ENCODE measurements around the gene BICC1.

BICC1 gene

DNA sequence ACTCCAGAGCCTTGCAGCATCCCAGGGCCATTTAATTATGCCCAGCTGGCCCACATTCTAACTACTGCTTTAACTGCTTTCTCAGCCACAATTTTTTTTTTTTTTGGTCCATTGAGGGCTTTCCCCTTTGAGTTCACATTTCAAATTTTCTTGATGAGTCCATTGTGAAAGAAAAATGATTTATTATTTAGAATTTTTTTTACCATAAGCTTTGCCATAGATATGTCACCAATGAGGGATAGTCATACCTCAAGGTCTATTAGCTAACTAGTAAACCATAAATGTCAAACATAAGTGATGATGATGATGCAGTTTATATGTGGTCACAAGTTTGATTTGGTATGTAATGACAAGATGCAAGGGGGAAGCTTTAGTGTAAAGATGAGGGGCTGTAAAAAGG lies 282.9 kb downstream of the BICC1 start:
- DNase-seq, result no peak

DNA sequence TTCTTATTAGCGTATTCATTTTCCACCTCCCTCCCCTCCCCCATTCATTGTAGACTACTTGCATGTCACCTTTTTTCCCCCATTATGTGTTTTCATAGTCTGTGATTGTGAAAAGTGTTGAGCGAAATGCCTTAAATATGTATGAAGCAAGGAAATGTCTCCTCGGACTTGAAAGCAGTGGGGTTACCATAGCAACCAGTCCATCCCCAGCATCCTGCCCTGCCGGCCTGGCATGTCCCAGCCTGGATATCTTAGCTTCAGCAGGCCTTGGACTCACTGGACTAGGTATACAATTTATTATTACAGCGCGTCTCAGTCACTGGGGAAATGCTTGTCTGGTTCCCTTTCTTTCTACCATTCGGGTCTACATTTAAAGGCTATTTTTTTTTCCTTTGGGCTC lies 283.6 kb downstream of the BICC1 start:
- DNase-seq, result no peak

DNA sequence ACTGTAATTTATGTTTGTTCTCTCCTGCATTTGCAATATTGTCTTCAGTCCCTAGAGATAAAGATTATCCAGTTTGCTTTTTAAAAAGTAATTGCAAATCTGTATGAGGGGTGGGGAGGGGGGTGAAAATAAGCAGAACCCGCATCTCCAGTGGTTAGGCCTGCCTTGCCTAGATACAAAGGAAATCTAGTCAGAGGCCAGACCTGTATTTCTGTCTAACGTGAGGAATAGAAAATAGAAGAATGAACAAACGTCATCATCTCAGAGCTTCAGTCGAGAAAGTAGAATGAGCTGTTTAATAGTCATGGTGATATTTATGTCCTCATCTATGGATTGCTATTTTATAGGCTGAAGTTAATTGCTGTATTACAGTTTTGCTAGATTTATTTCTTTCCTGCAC lies 284.2 kb downstream of the BICC1 start:
- DNase-seq, result no peak

DNA sequence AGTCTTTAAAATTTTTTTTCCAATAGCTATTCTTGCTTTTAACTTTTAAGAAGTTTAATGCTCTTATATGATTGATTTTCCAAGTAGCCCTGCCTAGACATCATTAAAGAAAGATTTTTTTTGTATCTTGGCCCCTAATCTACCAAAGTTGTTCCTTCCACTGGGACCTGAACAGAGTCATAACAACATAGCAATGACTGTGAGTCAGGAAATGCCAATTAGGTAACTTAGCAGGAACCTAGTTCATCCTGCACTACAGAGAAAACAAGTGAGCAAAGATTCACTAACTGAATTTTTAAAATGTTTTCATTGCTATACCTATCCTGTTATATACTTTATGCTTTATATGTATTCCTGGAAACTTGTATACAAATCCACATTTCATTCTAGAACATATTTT lies 284.7 kb downstream of the BICC1 start:
- no peak for DNase-seq

DNA sequence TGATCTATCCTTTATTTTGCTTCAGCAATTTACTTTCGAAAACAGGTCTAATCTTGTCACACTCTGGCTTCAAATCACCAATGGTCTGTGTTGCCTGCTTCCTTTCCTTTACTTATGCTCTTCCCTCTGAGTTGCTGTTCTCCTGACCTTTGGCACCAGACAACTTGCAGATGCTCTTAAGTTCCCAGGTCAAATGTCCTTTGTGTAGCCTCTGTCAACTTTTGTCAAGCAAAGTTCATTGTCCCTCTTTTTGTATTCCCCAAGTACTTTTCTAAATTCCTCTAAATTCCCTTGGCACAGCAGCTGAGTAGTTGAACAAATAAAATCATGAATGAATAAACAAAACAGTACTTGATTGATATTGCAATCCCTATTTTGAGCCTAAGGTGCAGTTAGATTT lies 289.4 kb downstream of the BICC1 start:
- no peak for DNase-seq

DNA sequence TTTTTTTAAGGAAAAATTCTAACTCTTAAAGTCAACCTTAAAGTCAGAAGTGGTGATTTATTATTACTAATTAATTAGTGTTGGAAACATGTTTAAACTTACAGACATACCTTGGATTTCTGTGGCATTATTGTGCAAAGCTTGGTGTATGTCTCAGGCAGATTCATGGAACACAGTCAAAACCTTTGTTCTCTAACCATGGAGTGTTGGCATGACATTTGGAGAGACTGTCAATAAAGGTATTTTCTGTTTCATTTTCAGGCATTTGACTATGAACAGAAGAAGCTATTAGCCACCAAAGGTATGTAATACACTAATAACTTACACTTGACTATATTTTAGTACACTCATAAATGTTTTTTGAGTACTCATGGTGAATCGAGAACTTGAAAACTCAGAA lies 293.7 kb downstream of the BICC1 start:
- DNase-seq, result no peak

DNA sequence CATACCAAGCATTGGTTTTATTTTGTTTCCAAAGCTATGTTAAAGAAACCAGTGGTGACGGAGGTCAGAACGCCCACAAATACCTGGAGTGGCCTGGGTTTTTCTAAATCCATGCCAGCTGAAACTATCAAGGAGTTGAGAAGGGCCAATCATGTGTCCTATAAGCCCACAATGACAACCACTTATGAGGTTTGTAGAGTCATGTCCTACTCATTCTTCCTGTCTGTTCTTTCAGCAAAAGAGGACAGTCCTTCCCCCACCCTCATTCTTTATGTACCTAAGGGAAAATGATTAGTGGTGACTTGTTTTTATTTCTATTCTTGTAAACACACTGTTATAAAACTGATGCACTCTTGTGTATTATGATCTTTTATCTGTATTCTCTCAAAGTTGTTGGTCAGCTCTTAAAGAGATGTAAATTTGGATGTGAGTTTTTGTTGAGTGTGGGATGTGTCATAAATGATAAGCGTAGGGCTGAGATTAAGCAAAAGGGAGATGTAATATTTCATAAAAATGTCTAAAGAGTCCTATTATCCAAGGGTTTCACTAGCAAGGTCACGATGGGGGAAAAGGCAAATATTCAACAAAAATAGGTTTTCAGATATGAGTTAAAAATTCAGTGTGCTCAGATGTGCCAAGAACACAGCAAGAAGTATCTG lies 294.4 kb downstream of the BICC1 start:
- no peak for DNase-seq

DNA sequence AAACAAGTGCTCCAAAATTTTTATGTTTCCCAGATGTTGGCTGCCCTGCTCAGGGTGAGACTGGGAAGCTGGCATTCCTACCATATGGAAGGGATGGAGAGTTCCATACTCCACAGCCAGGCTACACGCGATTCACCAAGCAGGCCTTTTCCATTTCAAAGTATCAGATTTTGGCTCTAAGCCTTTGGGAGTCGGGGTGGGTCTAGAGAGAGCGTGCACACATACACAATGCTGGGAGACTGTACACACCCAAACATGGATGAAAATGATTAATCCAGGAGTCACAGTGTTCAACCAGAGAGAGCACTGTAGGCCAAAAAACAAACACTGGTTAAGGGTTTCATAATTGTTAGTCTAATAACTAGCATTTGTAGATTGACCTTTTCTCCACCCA lies 295.0 kb downstream of the BICC1 start:
- DNase-seq, result no peak

DNA sequence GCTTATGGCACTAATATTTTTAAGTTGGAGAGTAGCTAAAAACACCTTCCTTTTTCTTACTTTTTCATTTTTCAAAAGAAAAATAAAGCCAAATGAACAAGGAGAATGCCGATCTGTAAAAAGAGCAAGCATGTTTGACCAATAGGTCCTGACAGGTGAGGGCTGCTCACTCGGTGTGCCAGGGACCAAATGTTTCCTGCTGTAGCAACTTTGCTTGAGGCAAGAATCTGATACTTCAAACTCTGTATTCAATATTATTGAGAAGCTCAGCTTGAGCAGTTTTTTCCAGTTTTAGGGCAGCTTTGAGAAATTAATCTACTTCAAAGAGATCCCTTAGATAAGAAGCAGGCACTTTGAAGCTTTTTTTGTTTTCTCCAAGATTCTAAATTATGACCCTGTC lies 298.1 kb downstream of the BICC1 start:
- no peak for DNase-seq

DNA sequence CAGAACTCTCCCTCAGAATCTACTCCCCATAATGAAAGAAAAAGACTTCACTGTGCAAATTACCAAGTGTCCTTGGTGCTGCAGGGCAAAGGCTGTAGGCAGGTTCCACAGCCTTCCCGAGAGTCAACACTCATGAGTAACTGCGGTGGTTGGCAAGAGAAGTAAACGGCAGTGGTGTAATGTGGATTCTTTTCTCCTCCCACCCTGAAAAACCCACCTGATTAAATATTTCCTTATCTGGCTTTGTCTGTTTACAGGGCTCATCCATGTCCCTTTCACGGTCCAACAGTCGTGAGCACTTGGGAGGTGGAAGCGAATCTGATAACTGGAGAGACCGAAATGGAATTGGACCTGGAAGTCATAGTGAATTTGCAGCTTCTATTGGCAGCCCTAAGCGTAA lies 300.9 kb downstream of the BICC1 start:
- no peak for DNase-seq

DNA sequence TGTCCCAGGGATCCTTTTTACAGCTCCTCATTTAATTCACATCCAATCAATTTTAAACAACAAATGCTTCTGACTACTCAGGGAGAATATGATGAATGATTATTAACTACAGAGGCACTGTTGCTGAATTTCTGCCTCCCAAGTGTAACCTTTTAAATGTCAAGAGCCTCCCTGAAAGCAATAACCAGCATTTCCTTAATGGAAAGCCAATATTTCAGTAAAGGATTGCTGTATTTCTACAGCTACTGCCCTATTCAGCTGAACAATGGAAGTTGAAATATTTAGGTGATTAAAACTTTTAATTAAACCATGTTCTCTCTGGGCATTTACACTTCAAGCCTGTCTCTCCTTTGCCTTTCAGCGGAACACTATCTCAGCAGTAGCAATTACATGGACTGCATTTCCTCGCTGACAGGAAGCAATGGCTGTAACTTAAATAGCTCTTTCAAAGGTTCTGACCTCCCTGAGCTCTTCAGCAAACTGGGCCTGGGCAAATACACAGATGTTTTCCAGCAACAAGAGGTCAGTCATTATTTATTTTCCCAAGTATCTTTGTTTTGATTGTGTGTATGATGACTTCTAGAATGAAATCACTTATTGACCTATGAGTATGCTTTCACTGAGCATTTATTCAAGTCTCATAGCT lies 304.7 kb downstream of the BICC1 start:
- DNase-seq, result no peak

DNA sequence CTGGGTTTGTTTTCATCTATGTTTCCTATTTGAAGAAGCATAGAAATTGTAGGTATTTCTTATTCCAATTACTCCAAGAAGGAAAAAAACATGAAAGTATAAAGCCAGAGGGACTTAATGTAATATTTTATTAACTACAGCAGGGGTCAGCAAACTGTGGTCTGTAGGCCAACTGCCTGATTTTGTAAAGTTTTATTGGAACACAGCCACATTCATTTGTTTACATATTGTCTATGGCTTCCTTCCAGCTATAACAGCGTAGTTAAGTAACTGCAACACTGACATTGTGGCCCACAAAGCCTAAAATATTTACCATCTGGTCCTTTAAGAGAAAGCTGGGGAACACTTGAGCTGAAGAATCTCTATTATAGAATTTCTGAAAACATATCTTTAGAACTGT lies 306.2 kb downstream of the BICC1 start:
- DNase-seq, result no peak

DNA sequence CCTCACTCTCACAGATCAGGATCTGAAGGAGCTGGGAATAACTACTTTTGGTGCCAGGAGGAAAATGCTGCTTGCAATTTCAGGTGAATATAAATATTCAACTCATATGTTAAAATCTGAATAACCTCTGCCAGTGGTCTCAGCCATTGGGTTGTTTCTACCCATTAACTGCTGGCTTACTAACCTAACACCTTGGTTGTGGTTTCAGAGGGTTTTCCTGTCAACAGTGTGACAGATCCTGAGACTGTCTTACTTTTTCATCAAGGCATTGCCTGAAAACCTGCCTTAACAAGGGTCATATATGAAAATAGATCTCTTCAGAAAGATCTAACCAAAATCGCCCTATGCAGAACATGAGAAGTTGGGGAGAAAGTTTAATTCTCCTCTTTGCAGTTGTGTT lies 307.7 kb downstream of the BICC1 start:
- no peak for DNase-seq

DNA sequence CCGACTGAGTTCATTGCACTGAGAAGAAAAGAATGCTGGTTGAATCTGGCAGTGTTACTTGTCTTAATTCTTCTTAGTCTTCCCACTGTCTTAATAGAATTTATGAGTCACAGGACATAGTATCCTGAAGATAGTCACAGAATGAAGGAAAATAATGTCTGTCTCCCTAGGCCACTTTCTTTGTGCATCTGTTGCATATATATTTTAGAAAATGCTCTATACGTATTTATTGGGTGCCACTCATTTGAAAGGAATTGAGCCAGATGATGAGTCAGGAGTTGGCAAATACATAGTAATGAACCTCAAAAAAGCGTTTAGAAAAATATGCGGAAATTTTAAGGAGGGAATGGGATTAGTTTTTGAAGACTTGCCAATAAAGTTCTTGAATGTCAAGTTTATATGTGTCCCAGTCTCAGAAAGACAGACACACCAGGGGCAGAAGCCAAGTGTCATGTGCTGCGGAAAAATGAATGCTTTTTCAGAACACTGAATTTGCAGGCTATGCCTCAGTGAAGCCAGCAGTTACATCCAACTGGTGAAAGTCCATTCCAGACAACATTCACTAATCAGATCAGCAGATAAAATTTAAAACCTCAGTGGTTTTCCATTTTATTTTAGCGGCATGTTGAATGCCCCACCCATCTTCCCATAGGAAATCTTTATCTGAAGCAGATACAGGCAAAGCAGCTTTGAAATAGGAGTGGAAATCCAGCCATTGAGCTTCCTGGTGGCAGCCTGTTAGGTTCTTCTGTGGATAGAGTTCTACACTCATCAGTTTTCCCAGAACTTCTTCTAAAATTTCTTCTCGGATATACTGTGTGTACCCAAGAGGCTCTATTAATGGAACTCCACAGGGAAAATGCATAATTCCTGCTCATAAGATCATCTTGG lies 308.4 kb downstream of the BICC1 start:
- no peak for DNase-seq

DNA sequence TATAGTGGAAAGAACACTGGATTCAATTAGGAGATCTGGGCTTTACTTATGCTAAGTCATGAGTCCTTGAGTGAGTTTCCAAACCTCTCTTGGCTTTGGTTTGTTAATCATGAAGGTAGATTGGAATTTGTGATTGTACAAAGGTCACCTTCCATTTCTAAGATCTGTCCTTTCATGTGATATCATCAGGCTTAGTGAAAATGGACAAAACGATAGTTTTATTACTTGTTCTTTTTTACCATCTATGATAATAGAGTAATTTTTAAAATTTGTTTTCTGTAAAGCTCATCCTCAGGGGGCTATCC lies 309.0 kb downstream of the BICC1 start:
- DNase-seq, result no peak

DNA sequence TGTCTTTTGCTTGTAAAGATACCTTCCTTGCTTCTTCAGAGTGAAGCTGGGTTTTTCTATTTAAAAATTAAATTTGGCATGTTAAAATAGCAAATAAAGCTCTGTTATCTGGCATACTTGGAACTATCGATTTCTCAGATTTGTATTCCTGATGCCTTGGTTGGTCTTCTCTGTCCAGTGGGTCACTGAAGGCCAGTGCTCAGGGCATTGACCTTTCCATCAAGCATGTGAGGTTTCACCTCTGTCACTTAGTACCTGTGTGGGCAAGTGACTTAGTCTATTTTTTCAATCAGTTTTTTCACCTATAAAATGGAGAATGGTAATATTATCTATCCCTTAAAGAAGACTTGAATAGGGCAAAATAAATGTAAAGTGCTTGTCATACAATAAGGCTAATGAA lies 311.3 kb downstream of the BICC1 start:
- no peak for DNase-seq

DNA sequence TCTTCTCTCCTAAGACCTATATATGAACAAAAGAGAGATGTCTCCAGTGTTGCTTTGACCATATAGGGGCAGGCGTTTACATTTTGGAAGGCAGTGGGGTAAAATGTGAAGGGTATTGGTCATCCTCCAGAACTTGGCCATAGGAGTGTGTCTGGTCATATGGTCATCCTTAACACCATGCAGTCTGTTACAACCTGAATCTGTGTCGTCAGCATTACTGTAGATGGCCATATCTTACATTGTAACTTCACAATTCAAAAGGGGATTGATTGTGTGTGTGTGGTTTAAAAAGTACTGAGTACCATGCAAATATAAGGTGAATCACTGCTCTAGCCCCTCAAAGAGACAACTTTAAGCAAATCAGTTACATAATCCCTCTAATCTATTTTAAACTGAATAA lies 311.7 kb downstream of the BICC1 start:
- DNase-seq, result no peak

DNA sequence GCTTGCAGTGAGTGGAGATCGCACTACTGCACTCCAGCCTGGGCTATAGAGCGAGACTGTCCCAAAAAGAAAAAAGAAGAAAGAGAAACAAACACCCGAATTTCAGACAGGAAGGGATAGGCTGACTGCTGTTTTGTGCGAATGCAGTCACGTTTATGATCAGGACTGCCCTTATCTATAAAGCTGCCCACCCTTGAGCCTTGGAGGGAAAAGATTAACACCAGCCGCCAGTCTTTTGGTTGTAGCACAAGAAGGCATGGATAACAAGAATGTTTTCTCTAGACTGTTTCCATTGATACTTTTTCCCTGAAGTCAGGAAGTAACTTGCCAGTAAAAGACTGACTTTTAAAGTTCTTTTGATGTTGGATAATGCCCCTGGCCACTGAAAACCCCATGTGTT lies 314.0 kb downstream of the BICC1 start:
- peak; percentile 42 for DNase-seq

DNA sequence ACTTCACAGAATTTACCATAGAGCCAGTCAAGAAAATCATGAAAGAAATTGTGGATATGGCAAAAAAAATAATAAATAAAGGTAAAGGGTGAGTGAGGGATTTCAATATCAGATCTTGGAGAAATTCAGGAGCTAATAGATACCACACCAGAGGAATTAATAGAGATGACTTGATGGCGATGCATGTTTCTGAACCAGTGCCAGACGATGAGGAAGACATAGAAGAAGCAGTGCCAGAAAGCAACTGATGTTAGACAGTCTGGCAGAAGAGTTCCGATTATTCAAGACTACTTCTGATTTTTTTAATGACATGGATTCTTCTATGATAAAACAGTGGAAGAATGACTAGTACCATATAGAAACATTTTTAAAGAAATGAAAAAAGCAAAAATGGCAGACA lies 314.7 kb downstream of the BICC1 start:
- DNase-seq, result no peak

DNA sequence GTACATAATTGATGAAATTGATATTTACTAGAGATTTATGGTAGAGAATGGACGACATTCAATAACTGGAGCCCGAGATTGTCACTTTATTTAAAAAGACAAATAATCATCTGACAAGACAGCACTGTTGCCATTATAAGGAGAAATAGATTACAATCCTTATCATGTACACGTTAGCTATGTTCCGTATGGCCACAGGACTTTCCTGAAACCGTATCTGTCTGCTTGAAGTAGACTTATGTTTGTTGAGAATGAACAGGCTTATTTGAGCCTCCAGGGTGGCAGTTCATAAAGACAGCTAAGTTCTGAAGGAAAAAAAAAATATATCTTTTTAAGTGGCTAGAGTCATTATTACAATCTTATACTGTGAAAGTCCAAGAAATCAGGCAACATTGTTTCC lies 317.2 kb downstream of the BICC1 start:
- DNase-seq, result no peak

DNA sequence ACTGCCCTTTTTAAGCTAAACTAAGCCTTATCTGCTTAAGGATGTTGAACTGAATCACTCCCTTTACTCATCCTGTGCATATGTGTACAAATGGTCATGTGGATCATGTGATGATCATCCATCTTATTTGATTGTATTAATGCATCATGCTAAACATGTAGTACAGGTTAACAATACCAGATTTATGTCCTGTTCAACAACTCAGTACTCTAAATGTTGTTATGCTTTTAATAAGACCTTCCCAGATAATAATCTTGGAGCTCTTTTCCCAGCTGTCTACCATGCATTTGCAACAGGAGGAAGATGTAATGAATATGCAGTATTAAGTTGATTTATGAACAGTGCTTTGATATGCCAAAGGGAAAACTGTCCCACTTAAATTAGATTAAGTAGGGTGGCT lies 318.0 kb downstream of the BICC1 start:
- no peak for DNase-seq

DNA sequence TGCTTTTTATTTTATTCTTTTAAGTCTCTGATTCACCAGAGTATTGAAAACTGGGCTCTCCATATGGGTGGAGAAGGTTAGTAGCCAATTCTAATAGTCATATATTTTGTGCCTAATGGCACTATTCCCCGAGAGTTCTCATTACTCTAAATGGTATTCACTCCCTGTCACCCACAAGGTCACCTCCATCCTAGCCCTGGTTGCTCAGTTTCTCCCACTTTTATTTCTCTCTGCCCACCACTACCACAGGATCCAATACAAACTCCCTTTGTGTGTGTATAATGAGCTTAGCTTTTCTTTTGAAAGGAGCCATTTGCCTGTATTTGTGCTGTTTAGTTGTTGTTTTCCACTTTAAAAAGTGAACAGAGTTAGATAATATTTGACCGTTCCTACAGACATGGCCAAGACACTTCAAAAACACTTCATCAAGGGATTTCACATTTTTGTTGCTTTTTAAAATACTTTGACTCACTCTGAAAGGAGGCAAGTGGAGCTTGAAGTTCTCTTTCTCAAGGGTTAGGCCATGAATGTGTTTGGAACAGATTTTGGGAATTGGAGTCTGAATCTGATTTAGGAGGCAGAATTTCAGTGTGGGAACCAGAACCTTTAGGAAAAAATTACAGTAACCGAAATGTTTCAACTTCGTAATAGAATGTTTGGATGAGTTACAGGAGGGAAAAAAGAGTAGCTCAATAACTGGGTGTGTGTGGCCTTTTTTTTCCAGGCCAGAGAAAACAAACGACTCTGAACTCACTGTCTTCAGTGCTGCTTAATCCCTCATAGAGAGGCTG lies 321.3 kb downstream of the BICC1 start:
- DNase-seq, result no peak

DNA sequence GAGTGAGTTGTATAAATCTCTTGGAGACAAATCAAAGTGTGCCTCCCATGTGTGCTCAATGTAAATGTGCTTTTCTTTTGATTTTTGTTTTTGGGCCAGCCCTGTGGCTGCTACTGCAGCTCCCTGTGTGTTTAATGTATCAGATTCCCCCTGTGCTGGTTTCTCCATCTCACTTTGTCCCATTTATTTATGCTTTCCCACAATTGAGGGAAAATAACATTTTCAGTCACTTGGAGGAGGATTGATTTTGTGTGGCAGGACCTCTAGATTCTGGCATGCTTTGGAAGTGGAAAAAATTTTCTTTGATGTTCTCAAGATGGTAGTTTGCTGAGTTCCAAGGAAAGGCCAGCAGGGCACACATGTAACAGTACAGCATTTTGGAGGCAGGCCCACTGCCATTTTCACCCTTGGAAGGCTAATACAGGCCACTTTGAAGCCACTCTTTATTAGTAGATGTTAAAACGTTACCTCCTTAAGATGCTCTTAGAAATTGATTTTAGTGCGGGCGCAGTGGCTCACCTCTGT lies 323.6 kb downstream of the BICC1 start:
- no peak for DNase-seq

All from hematopoietic multipotent progenitor cell treated with erythropoietin and hydrocortisone succinate and interleukin-3 and kit ligand, for 6 days (in vitro differentiated cells).